ENCODE measurements around the gene MARCHF11.

MARCHF11 gene

GRCh38 chr5:16082053-16082452, 97.5 kb downstream of the MARCHF11 start:
- Mint-ChIP-seq H3K4me1 (peaks cover 14% of the 10 kb centered on the region), H3K4me3 (no peak overlapping the region), H3K36me3 (ENCODE audit: low read depth) (no peaks in the 10 kb centered on the region), H3K27ac (no peak overlapping the region), H3K27me3 (ENCODE audit: low read depth, poor library complexity) (peaks cover 3% of the 10 kb centered on the region), H3K9me3 (no peaks in the 10 kb centered on the region)
- no peak for DNase-seq
- TF ChIP-seq CTCF (IDR thresholded peaks at IDR 0.05) = no peak

GRCh38 chr5:16081376-16081955, 98.1 kb downstream of the MARCHF11 start:
- no peak overlapping the region for H3K27ac Mint-ChIP-seq
- no peak for DNase-seq
- H3K4me1 Mint-ChIP-seq = peaks cover 14% of the 10 kb centered on the region
- no peak for TF ChIP-seq CTCF (IDR thresholded peaks at IDR 0.05)
- no peaks in the 10 kb centered on the region for H3K9me3 Mint-ChIP-seq
- no peak overlapping the region for H3K4me3 Mint-ChIP-seq
- no peaks in the 10 kb centered on the region for H3K36me3 Mint-ChIP-seq (ENCODE audit: low read depth)
- H3K27me3 Mint-ChIP-seq (ENCODE audit: low read depth, poor library complexity) = peaks cover 3% of the 10 kb centered on the region

GRCh38 chr5:16076657-16077056, 102.9 kb downstream of the MARCHF11 start:
- no peak overlapping the region for H3K27ac Mint-ChIP-seq
- DNase-seq = no peak
- no peaks in the 10 kb centered on the region for H3K9me3 Mint-ChIP-seq
- no peaks in the 10 kb centered on the region for H3K36me3 Mint-ChIP-seq (ENCODE audit: low read depth)
- no peak overlapping the region for H3K4me3 Mint-ChIP-seq
- peaks cover 14% of the 10 kb centered on the region for H3K4me1 Mint-ChIP-seq
- H3K27me3 Mint-ChIP-seq (ENCODE audit: low read depth, poor library complexity) = peaks cover 3% of the 10 kb centered on the region
- TF ChIP-seq CTCF (IDR thresholded peaks at IDR 0.05) = no peak

- Mint-ChIP-seq H3K9me3 (no peaks in the 10 kb centered on the region), H3K36me3 (ENCODE audit: low read depth) (no peaks in the 10 kb centered on the region), H3K27ac (peak overlapping the region; percentile 1)
Observed at GRCh38 chr5:16074358-16074757, 105.2 kb downstream of the MARCHF11 start.

GRCh38 chr5:16072616-16073015, 107.0 kb downstream of the MARCHF11 start:
- H3K4me1 Mint-ChIP-seq = no peaks in the 10 kb centered on the region

More at GRCh38 chr5:16074358-16074757, 105.2 kb downstream of the MARCHF11 start:
- Mint-ChIP-seq H3K4me1 (no peaks in the 10 kb centered on the region), H3K4me3 (no peak overlapping the region), H3K27me3 (ENCODE audit: low read depth, poor library complexity) (peaks cover 1% of the 10 kb centered on the region)
- DNase-seq = no peak
- no peak for TF ChIP-seq CTCF (IDR thresholded peaks at IDR 0.05)

More at GRCh38 chr5:16072616-16073015, 107.0 kb downstream of the MARCHF11 start:
- H3K9me3 Mint-ChIP-seq = no peaks in the 10 kb centered on the region
- TF ChIP-seq CTCF (IDR thresholded peaks at IDR 0.05) = no peak
- no peaks in the 10 kb centered on the region for H3K27me3 Mint-ChIP-seq (ENCODE audit: low read depth, poor library complexity)
- no peak overlapping the region for H3K4me3 Mint-ChIP-seq
- no peak for DNase-seq
- H3K27ac Mint-ChIP-seq = no peak overlapping the region
- H3K36me3 Mint-ChIP-seq (ENCODE audit: low read depth) = no peaks in the 10 kb centered on the region
